Esophagus muscularis mucosa (tissue), 4 donors: ENCODE data around the gene ARID5B. TPM values are rescaled to one million over a fixed set of nuclear protein-coding genes. Genes with fewer than 3 reads are reported as not detected.

Experiments used
- DNase-seq: peaks from one replicate; pipeline ENCODE4 v3.0.0-alpha.2; 2017; ENCODE audit errors: extremely low spot score
- H3K27ac ChIP-seq, 4 donors: fragments of 200-600 bp; sonication (generic); replicated peaks in 1 of 4; 1 replicate in 3 of 4; 2 replicates in 1 of 4; pipeline ENCODE4 v1.5.1; 2016 to 2019; ENCODE audit warnings: mild to moderate bottlenecking in 1 of 4
- H3K27me3 ChIP-seq, 4 donors: fragments of 200-600 bp; sonication (generic); one replicate each; pipeline versions ENCODE4 v1.5.1 to v1.6.0; 2016 to 2019
- H3K36me3 ChIP-seq, 4 donors: fragments of 200-600 bp; sonication (generic); one replicate each; pipeline ENCODE4 v1.5.1; 2016 to 2019
- H3K4me1 ChIP-seq, 4 donors: fragments of 200-600 bp; sonication (generic); one replicate each; pipeline ENCODE4 v1.5.1; 2016 to 2019
- H3K4me3 ChIP-seq, 4 donors: fragments of 200-600 bp; sonication (generic); 1 replicate in 2 of 4; 2 replicates in 2 of 4; pipeline ENCODE4 v1.5.1; 2016 to 2019; ENCODE audit warnings: mild to moderate bottlenecking in 4 of 4, moderate library complexity in 1 of 4
- H3K9me3 ChIP-seq, 4 donors: fragments of 200-600 bp; sonication (generic); 1 replicate in 3 of 4; 2 replicates in 1 of 4; pipeline ENCODE4 v1.5.1; 2016 to 2019
- CTCF ChIP-seq, 3 experiments: fragments of 200-600 bp in 2 of 3; fragments of 450-650 bp in 1 of 3; sonication (generic) in 2 of 3; IDR thresholded peaks; one replicate each; pipeline ENCODE4 v1.5.1; 2017 to 2019; ENCODE audit warnings: antibody characterized with exemption in 3 of 3, mild to moderate bottlenecking in 2 of 3, moderate library complexity in 1 of 3
- EP300 ChIP-seq: sonication (generic); formaldehyde crosslinking; IDR thresholded peaks from one replicate; pipeline ENCODE4 v1.6.1; 2017; ENCODE audit warnings: antibody characterized with exemption
- POLR2A ChIP-seq: fragments of 450-650 bp; IDR thresholded peaks from one replicate; pipeline ENCODE4 v1.6.1; 2017; ENCODE audit warnings: antibody characterized with exemption, moderate library complexity, mild to moderate bottlenecking, low read depth
- POLR2AphosphoS5 ChIP-seq, 2 donors: sonication (generic); formaldehyde crosslinking; IDR thresholded peaks; one replicate each; pipeline ENCODE4 v1.6.1; 2017; ENCODE audit warnings: antibody characterized with exemption in 2 of 2
- WGBS: methylation state at CpG from one replicate; pipeline ENCODE4 v1.1.5; 2018; 5-methylcytosine and 5-hydroxymethylcytosine counted together
- intact Hi-C: fragments of 100-400 bp; cut with DNase I; formaldehyde crosslinking; loops from one replicate; pipeline ENCODE4 v1.15.1; 2023
- total RNA-seq, 4 donors: library from RNA; depleted of rRNA; stranded (reverse); fragments of >200 nt; gene quantifications; one replicate each; pipeline versions ENCODE4 v1.1.0 to v1.2.1, GENCODE V29; 2016

Gene ARID5B
- total RNA-seq, 4 donors from 2014 or later, result 33.6 to 150 (median 64.9) TPM

GRCh38 chr10:61903928-61904344 is 2.4 kb downstream of the ARID5B start:
- no peaks in the 10 kb centered on the region for H3K27me3 ChIP-seq
- H3K9me3 ChIP-seq, result no peaks in the 10 kb centered on the region
- H3K4me1 ChIP-seq, result peaks cover 12 to 45% (median 37%) of the 10 kb centered on the region in 4 donors
- TF ChIP-seq POLR2A, result no peak
- no peak for TF ChIP-seq POLR2AphosphoS5 (IDR thresholded peaks at IDR 0.05)
- no peak for TF ChIP-seq EP300
- no peak for TF ChIP-seq CTCF (IDR thresholded peaks at IDR 0.05)
- intact Hi-C loops, result loop anchor here (5.0 kb wide), 2 partner anchors 88 to 133 kb away; no protein-coding TSS in a partner anchor
- no peak for DNase-seq
- H3K36me3 ChIP-seq, result no peaks in the 10 kb centered on the region
- peak overlapping the region; percentile 91 to 98 (median 94) for H3K27ac ChIP-seq
- WGBS, result 8% methylated on average over 7 of the region's 7 CpGs
- peak overlapping the region; percentile 66 to 81 (median 76) for H3K4me3 ChIP-seq

GRCh38 chr10:61904733-61905725 is 3.5 kb downstream of the ARID5B start:
- Histone ChIP-seq H3K9me3 (no peaks in the 10 kb centered on the region), H3K27me3 (no peaks in the 10 kb centered on the region), H3K4me1 (peaks cover 3 to 44% (median 26%) of the 10 kb centered on the region in 4 donors), H3K36me3 (no peaks in the 10 kb centered on the region), H3K4me3 (peak overlapping the region; percentile 9 to 76 (median 71)), H3K27ac (peak overlapping the region; percentile 91 to 98 (median 94))
- WGBS, result 36% methylated on average over 6 of the region's 6 CpGs
- intact Hi-C loops, result loop anchor here (5.0 kb wide), 2 partner anchors 87 to 132 kb away; no protein-coding TSS in a partner anchor
- no peak for DNase-seq
- TF ChIP-seq CTCF (IDR thresholded peaks at IDR 0.05) (peak in 2 of 3 experiments; percentile 7 to 20), POLR2AphosphoS5 (IDR thresholded peaks at IDR 0.05) (peak in 1 of 2 donors; percentile 36), POLR2A (no peak), EP300 (no peak)

GRCh38 chr10:61905837-61906561 is 4.5 kb downstream of the ARID5B start:
- Histone ChIP-seq H3K4me3 (no peak overlapping the region), H3K4me1 (peaks cover 3 to 39% (median 27%) of the 10 kb centered on the region in 4 donors), H3K27me3 (no peaks in the 10 kb centered on the region), H3K36me3 (no peaks in the 10 kb centered on the region), H3K9me3 (no peaks in the 10 kb centered on the region), H3K27ac (peak overlapping the region in 3 of 4 donors; percentile 91 to 98 (median 95))
- no peak for DNase-seq
- TF ChIP-seq EP300 (no peak), POLR2AphosphoS5 (IDR thresholded peaks at IDR 0.05) (no peak), POLR2A (no peak), CTCF (IDR thresholded peaks at IDR 0.05) (no peak)
- WGBS, result 93% methylated on average over 3 of the region's 3 CpGs
- intact Hi-C loops, result no loop called here

GRCh38 chr10:61906562-61906901 is 5.0 kb downstream of the ARID5B start:
- Histone ChIP-seq H3K27me3 (no peaks in the 10 kb centered on the region), H3K36me3 (no peaks in the 10 kb centered on the region), H3K9me3 (no peaks in the 10 kb centered on the region), H3K4me1 (peaks cover 3 to 44% (median 32%) of the 10 kb centered on the region in 4 donors), H3K27ac (no peak overlapping the region), H3K4me3 (no peak overlapping the region)
- no peak for DNase-seq
- TF ChIP-seq EP300 (no peak), POLR2A (no peak), CTCF (IDR thresholded peaks at IDR 0.05) (no peak)
- 97% methylated on average over 2 of the region's 2 CpGs for WGBS
- intact Hi-C loops, result no loop called here
